ENCODE measurements around the gene RHBDL1. TPM values are rescaled to one million over a fixed set of nuclear protein-coding genes. Genes with fewer than 3 reads are reported as not detected.

The RHBDL1 gene
- total RNA-seq, 4 donors from 2014 or later = 0.38 to 1.1 (median 0.57) TPM; not detected in 1

DNA sequence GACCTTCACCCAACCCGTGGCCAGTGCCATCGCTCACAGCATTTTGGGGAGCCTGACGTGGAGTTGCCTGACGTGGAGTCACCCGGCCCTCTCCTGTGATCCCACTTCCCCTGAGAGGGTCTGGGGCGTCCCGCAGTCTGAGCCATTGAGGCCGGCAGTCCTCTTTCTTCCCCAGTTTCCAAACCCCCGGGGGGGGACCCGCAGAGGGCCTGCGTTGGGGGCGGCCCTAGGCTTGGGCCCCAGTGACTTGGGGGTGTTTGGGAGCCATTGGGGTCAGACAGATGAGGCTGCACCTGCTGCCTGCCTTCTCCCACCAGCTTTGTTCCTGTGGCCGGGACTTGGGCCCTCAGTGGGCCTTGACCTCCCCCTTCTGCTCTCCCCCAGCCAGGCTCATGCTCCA, 5.8 kb upstream of the RHBDL1 start:
- intact Hi-C loops (cut with DNase I) = loop anchor here (10.0 kb wide), 1 partner anchor 85 kb away; no protein-coding TSS in a partner anchor
- WGBS, 2 donors = 93% methylated on average over 3 of the region's 13 CpGs; no CpG with 5 or more reads in 1 of the 2 donors
- DNase-seq = no peak
- Histone ChIP-seq H3K4me3 (no peak overlapping the region), H3K9me3 (no peaks in the 10 kb centered on the region), H3K27me3 (no peaks in the 10 kb centered on the region), H3K4me1 (peaks cover 16 to 48% (median 16%) of the 10 kb centered on the region in 3 donors), H3K27ac (no peak overlapping the region), H3K36me3 (peaks cover 35 to 56% (median 36%) of the 10 kb centered on the region in 3 donors)
- no peak for TF ChIP-seq POLR2A (IDR thresholded peaks at IDR 0.05)
- TF ChIP-seq, protein P1, sequence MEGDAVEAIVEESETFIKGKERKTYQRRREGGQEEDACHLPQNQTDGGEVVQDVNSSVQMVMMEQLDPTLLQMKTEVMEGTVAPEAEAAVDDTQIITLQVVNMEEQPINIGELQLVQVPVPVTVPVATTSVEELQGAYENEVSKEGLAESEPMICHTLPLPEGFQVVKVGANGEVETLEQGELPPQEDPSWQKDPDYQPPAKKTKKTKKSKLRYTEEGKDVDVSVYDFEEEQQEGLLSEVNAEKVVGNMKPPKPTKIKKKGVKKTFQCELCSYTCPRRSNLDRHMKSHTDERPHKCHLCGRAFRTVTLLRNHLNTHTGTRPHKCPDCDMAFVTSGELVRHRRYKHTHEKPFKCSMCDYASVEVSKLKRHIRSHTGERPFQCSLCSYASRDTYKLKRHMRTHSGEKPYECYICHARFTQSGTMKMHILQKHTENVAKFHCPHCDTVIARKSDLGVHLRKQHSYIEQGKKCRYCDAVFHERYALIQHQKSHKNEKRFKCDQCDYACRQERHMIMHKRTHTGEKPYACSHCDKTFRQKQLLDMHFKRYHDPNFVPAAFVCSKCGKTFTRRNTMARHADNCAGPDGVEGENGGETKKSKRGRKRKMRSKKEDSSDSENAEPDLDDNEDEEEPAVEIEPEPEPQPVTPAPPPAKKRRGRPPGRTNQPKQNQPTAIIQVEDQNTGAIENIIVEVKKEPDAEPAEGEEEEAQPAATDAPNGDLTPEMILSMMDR (IDR thresholded peaks at IDR 0.05) = no peak

DNA sequence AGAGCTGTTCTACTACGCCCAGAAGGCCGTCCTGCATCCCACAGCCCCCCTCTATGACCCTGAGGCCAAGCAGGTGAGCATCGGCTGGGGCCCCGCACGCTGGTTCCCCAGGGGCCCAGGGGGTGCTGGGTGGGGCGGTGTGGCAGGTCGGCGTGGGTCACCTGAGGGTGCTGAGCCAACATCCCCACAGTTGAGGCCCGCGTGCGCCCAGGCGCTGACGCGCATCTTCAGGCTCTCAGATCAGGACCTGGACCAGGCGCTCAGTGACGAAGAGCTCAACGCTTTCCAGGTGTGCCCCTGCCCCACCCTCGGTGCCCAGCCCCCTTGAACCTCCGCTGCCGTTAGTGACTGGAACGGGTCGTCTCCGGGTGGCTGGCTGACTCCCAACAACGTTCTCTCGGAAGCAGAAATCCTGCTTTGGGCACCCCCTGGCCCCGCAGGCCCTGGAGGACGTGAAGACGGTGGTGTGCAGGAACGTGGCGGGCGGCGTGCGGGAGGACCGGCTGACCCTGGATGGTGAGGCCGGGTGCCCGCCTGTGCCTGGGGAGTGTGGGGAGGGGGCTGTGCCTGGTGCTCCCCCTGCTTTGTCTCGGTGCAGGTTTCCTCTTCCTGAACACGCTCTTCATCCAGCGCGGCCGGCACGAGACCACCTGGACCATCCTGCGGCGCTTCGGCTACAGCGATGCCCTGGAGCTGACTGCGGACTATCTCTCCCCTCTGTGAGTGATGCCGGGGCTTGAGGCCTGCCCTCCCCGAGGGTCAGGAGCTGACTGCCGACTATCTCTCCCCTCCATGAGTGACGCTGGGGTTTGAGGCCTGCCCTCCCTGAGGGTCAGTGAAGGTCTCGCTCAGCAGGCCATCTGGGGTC, 4.8 kb upstream of the RHBDL1 start:
- peaks cover 35 to 56% (median 36%) of the 10 kb centered on the region in 3 donors for H3K36me3 ChIP-seq

DNA sequence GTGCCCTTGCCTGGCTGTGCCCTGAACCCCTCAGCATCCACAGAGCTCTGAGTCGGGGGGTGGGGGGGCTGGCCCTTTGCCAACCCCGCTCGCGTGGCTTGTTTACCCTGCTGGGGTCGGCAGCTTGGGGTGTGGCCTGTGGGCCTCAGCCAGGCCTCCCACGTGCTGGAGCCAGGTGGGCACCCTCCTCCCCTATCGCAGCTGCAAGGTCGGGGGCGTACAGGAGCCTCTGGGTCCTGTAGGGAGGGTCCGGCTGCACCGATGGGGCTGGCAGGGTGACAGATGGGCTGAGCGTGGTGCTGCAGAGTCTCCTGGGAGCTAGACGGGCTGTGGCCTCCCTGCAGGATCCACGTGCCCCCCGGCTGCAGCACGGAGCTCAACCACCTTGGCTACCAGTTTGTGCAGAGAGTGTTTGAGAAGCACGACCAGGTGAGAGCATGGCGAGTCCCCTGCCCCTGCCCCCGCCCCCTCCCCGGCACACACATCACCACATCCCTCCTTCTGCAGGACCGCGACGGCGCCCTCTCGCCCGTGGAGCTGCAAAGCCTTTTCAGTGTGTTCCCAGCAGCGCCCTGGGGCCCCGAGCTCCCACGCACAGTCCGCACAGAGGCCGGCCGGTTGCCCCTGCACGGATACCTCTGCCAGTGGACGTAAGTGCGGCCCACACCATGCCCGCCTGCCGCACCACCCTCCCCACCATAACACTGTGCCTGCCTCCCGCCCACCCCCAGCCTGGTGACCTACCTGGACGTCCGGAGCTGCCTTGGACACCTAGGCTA, 3.9 kb upstream of the RHBDL1 start:
- 73 to 100% methylated on average over 2 of the region's 40 CpGs for WGBS, 2 donors
- no peak overlapping the region for H3K27ac ChIP-seq
- H3K27me3 ChIP-seq = peaks cover 0 to 15% (median 0%) of the 10 kb centered on the region in 4 donors
- no peak for DNase-seq
- H3K4me3 ChIP-seq = no peak overlapping the region
- intact Hi-C loops (cut with DNase I) = no loop called here
- no peaks in the 10 kb centered on the region for H3K9me3 ChIP-seq
- H3K36me3 ChIP-seq = peaks cover 35 to 56% (median 36%) of the 10 kb centered on the region in 3 donors
- peaks cover 32 to 67% (median 32%) of the 10 kb centered on the region in 3 donors for H3K4me1 ChIP-seq
- TF ChIP-seq, protein P1 (IDR thresholded peaks at IDR 0.05) = no peak
- TF ChIP-seq POLR2A (IDR thresholded peaks at IDR 0.05) = no peak

More for the DNA sequence above, 4.8 kb upstream of the RHBDL1 start:
- intact Hi-C loops (cut with DNase I) = no loop called here
- 90% methylated on average over 37 of the region's 52 CpGs; no CpG with 5 or more reads in 1 of the 2 donors for WGBS, 2 donors
- Histone ChIP-seq H3K27ac (no peak overlapping the region), H3K27me3 (peaks cover 0 to 7% (median 0%) of the 10 kb centered on the region in 4 donors), H3K4me3 (no peak overlapping the region), H3K9me3 (no peaks in the 10 kb centered on the region), H3K4me1 (peaks cover 23 to 58% (median 24%) of the 10 kb centered on the region in 3 donors)
- no peak for DNase-seq
- TF ChIP-seq, protein P1 (IDR thresholded peaks at IDR 0.05) = no peak
- no peak for TF ChIP-seq POLR2A (IDR thresholded peaks at IDR 0.05)

DNA sequence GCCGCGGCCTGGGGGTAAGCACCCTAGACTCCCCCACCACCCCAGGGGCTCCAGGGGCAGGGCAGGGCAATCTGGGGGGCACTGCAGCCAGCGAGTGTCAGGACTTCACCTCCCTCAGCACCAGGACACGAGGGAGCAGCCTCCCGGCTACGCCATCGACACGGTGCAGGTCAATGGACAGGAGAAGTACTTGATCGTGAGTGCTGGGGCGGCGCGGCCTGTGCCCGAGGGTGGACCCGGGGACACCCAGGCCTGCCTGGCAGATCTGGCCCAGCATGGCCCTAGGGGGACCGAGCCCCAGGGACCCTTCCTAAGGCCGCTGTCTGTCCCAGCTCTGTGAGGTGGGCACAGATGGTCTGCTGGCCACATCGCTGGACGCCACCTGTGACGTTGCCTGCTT, 3.1 kb upstream of the RHBDL1 start:
- H3K27ac ChIP-seq = no peak overlapping the region
- no peak for DNase-seq
- H3K4me1 ChIP-seq = peaks cover 34 to 68% (median 36%) of the 10 kb centered on the region in 3 donors
- TF ChIP-seq POLR2A (IDR thresholded peaks at IDR 0.05) = no peak
- TF ChIP-seq, protein P1 (IDR thresholded peaks at IDR 0.05) = no peak
- H3K4me3 ChIP-seq = no peak overlapping the region
- intact Hi-C loops (cut with DNase I) = no loop called here
- peaks cover 35 to 56% (median 36%) of the 10 kb centered on the region in 3 donors for H3K36me3 ChIP-seq
- WGBS, 2 donors = no CpG with 5 or more reads among the region's 19 CpGs
- no peaks in the 10 kb centered on the region for H3K9me3 ChIP-seq
- peaks cover 0 to 24% (median 0%) of the 10 kb centered on the region in 4 donors for H3K27me3 ChIP-seq

Data from esophagus squamous epithelium (tissue), 5 donors.